Tibial nerve (tissue), 4 donors: ENCODE data around the gene CCDC120. TPM values are rescaled to one million over a fixed set of nuclear protein-coding genes. Genes with fewer than 3 reads are reported as not detected.

Source experiments
- DNase-seq, 2 donors: peaks; one replicate each; pipeline ENCODE4 v3.0.0-alpha.2; 2019; ENCODE audit warnings: low spot score in 2 of 2
- H3K27ac ChIP-seq, 4 donors: fragments of 200-600 bp; sonication (generic) in 3 of 4; one replicate each; pipeline ENCODE4 v1.5.1; 2017 to 2019; ENCODE audit warnings: mild to moderate bottlenecking in 1 of 4
- H3K27me3 ChIP-seq, 2 donors: fragments of 200-600 bp; sonication (generic) in 1 of 2; one replicate each; pipeline versions ENCODE4 v1.5.1 to v1.6.0; 2017 to 2019
- H3K36me3 ChIP-seq, 3 donors: fragments of 200-600 bp; sonication (generic); one replicate each; pipeline ENCODE4 v1.5.1; 2018 to 2019
- H3K4me1 ChIP-seq, 4 donors: fragments of 200-600 bp; sonication (generic) in 3 of 4; one replicate each; pipeline ENCODE4 v1.5.1; 2017 to 2019
- H3K4me3 ChIP-seq, 4 donors: fragments of 200-600 bp; sonication (generic) in 3 of 4; one replicate each; pipeline ENCODE4 v1.5.1; 2017 to 2019; ENCODE audit warnings: mild to moderate bottlenecking in 1 of 4, moderate library complexity in 1 of 4
- H3K9me3 ChIP-seq, 4 donors: fragments of 200-600 bp; sonication (generic) in 3 of 4; one replicate each; pipeline ENCODE4 v1.5.1; 2017 to 2019
- CTCF ChIP-seq, 5 experiments: fragments of 200-600 bp in 3 of 5; fragments of 450-650 bp in 2 of 5; sonication (generic) in 3 of 5; IDR thresholded peaks; one replicate each; pipeline ENCODE4 v1.5.1; 2016 to 2019; ENCODE audit warnings: antibody characterized with exemption in 5 of 5, mild to moderate bottlenecking in 3 of 5, moderate library complexity in 2 of 5
- EP300 ChIP-seq, 2 donors: sonication (generic); formaldehyde crosslinking; IDR thresholded peaks; one replicate each; pipeline ENCODE4 v1.6.1; 2017; ENCODE audit warnings: antibody characterized with exemption in 2 of 2, mild to moderate bottlenecking in 1 of 2
- POLR2A ChIP-seq, 2 donors: fragments of 450-650 bp; IDR thresholded peaks; one replicate each; pipeline ENCODE4 v1.6.1; 2017; ENCODE audit warnings: antibody characterized with exemption in 2 of 2, mild to moderate bottlenecking in 2 of 2, moderate library complexity in 2 of 2
- WGBS, 2 donors: methylation state at CpG; one replicate each; pipeline ENCODE4 v1.1.5; 2018; 5-methylcytosine and 5-hydroxymethylcytosine counted together
- total RNA-seq, 4 donors: library from RNA; depleted of rRNA; stranded (reverse); fragments of >200 nt; gene quantifications; one replicate each; pipeline ENCODE4 v1.1.0, GENCODE V29; 2016

Gene CCDC120
- total RNA-seq, 4 donors from 2014 or later, result 4.1 to 6.6 (median 4.5) TPM

- no peak for DNase-seq
- 86 to 95% methylated on average over 7 of the region's 7 CpGs for WGBS, 2 donors
Observed at GRCh38 chrX:49061490-49061889, 2.7 kb downstream of the CCDC120 start.

GRCh38 chrX:49061916-49062315, 3.1 kb downstream of the CCDC120 start:
- DNase-seq, result no peak
- Histone ChIP-seq H3K27ac (no peak overlapping the region), H3K9me3 (no peaks in the 10 kb centered on the region), H3K4me3 (no peak overlapping the region), H3K4me1 (no peaks in the 10 kb centered on the region), H3K27me3 (no peaks in the 10 kb centered on the region), H3K36me3 (peaks cover 0 to 25% (median 0%) of the 10 kb centered on the region in 3 donors)
- 76% methylated on average over 8 to 10 of the region's 10 CpGs for WGBS, 2 donors
- TF ChIP-seq POLR2A (IDR thresholded peaks at IDR 0.05) (no peak), CTCF (IDR thresholded peaks at IDR 0.05) (no peak), EP300 (IDR thresholded peaks at IDR 0.05) (no peak)

More at GRCh38 chrX:49061490-49061889, 2.7 kb downstream of the CCDC120 start:
- Histone ChIP-seq H3K4me3 (no peak overlapping the region), H3K9me3 (no peaks in the 10 kb centered on the region), H3K27me3 (no peaks in the 10 kb centered on the region), H3K27ac (no peak overlapping the region), H3K4me1 (no peaks in the 10 kb centered on the region), H3K36me3 (peaks cover 0 to 24% (median 0%) of the 10 kb centered on the region in 3 donors)
- TF ChIP-seq EP300 (IDR thresholded peaks at IDR 0.05), result no peak
- TF ChIP-seq CTCF (IDR thresholded peaks at IDR 0.05), result no peak
- no peak for TF ChIP-seq POLR2A (IDR thresholded peaks at IDR 0.05)

- WGBS, 2 donors, result 91 to 96% methylated on average over 7 to 9 of the region's 9 CpGs
- Histone ChIP-seq H3K9me3 (no peaks in the 10 kb centered on the region), H3K36me3 (peaks cover 0 to 35% (median 0%) of the 10 kb centered on the region in 3 donors), H3K27me3 (no peaks in the 10 kb centered on the region), H3K27ac (no peak overlapping the region), H3K4me3 (no peak overlapping the region), H3K4me1 (no peaks in the 10 kb centered on the region)
- no peak for DNase-seq
- TF ChIP-seq POLR2A (IDR thresholded peaks at IDR 0.05) (no peak), CTCF (IDR thresholded peaks at IDR 0.05) (no peak), EP300 (IDR thresholded peaks at IDR 0.05) (no peak)
Observed at GRCh38 chrX:49063715-49064114, 4.9 kb downstream of the CCDC120 start.

GRCh38 chrX:49064303-49064702, 5.5 kb downstream of the CCDC120 start:
- no peak for DNase-seq
- Histone ChIP-seq H3K36me3 (peaks cover 0 to 35% (median 0%) of the 10 kb centered on the region in 3 donors), H3K27ac (no peak overlapping the region), H3K4me1 (no peaks in the 10 kb centered on the region), H3K9me3 (no peaks in the 10 kb centered on the region), H3K4me3 (no peak overlapping the region), H3K27me3 (no peaks in the 10 kb centered on the region)
- WGBS, 2 donors, result 91% methylated on average over 19 of the region's 20 CpGs; no CpG with 5 or more reads in 1 of the 2 donors
- TF ChIP-seq CTCF (IDR thresholded peaks at IDR 0.05), result no peak
- no peak for TF ChIP-seq EP300 (IDR thresholded peaks at IDR 0.05)
- TF ChIP-seq POLR2A (IDR thresholded peaks at IDR 0.05), result no peak

- Histone ChIP-seq H3K9me3 (no peaks in the 10 kb centered on the region), H3K27me3 (no peaks in the 10 kb centered on the region), H3K27ac (no peak overlapping the region), H3K4me1 (no peaks in the 10 kb centered on the region), H3K4me3 (no peak overlapping the region), H3K36me3 (peaks cover 0 to 35% (median 0%) of the 10 kb centered on the region in 3 donors)
- WGBS, 2 donors, result 84 to 90% methylated on average over 6 to 8 of the region's 8 CpGs
- TF ChIP-seq POLR2A (IDR thresholded peaks at IDR 0.05) (no peak), EP300 (IDR thresholded peaks at IDR 0.05) (no peak), CTCF (IDR thresholded peaks at IDR 0.05) (no peak)
- DNase-seq, result no peak
Observed at GRCh38 chrX:49064735-49065134, 5.9 kb downstream of the CCDC120 start.
